ENCODE results near the gene OR1L6. TPM values are rescaled to one million over a fixed set of nuclear protein-coding genes. Genes with fewer than 3 reads are reported as not detected.

OR1L6 gene, protein sequence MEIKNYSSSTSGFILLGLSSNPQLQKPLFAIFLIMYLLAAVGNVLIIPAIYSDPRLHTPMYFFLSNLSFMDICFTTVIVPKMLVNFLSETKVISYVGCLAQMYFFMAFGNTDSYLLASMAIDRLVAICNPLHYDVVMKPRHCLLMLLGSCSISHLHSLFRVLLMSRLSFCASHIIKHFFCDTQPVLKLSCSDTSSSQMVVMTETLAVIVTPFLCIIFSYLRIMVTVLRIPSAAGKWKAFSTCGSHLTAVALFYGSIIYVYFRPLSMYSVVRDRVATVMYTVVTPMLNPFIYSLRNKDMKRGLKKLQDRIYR
- total RNA-seq = not detected
- long read RNA-seq = 0 reads

DNA sequence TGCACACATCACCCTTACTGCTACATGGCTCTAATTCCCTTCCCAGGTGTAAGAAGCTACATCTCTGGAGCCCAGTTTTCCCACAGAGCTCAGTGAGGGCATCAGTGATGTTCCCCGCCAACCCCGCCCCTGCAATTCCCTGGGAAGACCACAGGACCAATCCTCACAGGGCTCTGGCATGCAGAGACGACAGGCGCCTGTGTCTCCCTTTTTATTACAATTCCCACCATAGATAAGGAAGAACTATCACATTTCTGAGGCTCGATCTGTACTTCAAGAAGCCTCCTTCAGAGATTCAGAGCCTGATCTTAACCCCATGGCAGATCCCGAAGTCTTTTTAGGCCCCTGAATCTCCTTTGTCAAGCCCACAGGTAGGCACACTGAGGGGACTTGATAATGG, at the start of gene OR1L6:
TSS of gene OR1L6 (plus strand) at position 301 of the 400 bp plus-strand sequence. CDS start 7,545 bp downstream, outside the sequence.
- intact Hi-C loops (cut with DNase I) = no loop called here
- DNase-seq (no peak), ATAC-seq (no peak)

DNA sequence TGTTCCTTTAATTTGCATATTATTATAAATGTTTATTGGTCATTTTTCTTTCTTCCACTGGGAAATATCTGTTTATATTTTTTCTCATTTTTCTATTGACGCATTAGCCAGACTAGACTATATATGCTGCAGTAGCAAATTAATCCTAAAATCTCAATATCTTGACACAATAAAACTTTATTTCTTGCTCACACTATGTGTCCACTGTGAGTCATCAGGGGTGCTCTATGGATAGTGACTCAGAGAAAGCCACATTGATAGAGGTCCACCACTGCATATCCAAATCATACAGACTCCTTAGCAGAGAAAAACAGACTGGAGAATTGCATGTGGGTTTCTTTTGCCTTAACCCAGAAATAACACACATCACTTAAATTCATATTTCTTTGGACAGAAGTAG, 46.4 kb upstream of the OR1L6 start:
- ATAC-seq = no peak
- no peak for DNase-seq
- intact Hi-C loops (cut with DNase I) = no loop called here

DNA sequence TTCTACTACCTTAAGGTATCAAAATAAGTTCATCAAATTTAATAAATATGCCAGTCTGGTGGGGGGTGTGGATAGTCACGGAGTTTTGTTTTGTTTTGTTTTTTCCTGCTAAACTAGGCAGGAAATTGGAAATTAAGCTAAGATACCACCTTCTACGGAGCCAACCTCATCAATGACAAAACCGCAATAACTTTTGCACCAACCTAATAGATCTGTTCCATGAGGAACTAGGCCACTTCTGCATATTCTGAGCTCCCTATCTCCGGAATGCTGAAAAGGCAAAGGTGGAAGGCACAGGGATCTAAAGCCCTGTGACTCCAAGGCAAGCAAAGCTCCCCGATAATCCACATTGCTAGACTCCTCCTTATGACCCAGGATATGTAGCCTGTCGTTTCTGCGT, 24.1 kb upstream of the OR1L6 start:
- no peak for ATAC-seq
- no peak for DNase-seq
- intact Hi-C loops (cut with DNase I) = no loop called here

DNA sequence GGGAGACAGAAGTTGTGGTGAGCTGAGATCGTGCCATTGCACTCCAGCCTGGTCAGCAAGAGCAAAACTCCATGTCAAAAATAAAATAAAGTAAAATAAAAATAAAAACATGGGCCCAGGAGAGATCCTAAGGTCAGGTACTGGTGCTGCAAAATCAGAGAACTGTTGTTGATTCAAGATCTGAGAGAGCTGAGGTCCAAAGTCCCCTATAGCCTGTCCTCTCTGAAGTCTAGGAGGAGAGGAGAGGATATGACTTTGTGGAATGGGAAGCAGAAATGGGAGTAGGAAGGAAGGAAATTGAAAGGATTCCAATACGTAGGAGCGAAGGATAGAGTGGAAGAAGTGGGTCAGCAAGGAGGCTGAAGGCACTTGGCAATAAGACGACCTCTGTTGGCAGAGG, 22.9 kb upstream of the OR1L6 start:
- intact Hi-C loops (cut with DNase I) = no loop called here
- ATAC-seq (no peak), DNase-seq (no peak)

DNA sequence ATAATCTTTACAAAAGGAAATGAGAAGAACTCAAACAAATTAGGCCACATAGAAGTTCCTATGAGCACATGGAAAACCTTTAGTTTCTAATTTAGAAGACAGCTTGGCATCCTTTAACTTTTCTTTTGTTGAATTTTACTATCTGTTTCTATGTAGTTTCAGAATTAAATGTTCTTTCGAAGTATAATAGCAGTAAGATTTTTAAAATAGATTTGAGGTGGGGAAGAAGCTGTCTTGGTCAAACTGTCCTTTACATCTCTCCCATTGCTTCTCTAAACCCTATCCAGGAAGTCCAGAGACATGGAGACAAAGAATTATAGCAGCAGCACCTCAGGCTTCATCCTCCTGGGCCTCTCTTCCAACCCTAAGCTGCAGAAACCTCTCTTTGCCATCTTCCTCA, 18.4 kb upstream of the OR1L6 start, which contains the start of gene OR1L4:
TSS of gene OR1L4 (plus strand) at position 301 of the 400 bp plus-strand sequence. CDS start at position 301, 0 bp downstream.
- no peak for DNase-seq
- no peak for ATAC-seq
- intact Hi-C loops (cut with DNase I) = no loop called here

DNA sequence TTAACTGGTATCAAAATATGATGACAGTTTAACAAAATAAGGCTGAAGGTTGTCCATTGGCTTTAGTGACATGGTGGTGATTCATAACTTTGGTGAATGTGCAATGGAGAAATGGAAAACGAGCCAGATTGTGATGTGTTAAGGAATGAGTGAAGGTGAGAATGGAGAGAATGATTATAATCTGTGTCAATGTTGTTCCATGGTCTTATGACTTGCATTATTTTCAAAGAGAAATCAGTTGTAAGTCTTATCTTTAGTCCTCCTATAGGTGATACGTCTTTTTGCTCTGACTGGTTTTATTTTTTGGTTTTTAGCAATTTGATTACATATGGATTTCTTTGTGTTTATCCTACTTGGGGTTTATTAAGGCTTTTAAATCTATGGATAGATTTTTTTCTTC, 12.7 kb downstream of the OR1L6 start:
- no peak for DNase-seq
- no peak for ATAC-seq
- intact Hi-C loops (cut with DNase I) = no loop called here

DNA sequence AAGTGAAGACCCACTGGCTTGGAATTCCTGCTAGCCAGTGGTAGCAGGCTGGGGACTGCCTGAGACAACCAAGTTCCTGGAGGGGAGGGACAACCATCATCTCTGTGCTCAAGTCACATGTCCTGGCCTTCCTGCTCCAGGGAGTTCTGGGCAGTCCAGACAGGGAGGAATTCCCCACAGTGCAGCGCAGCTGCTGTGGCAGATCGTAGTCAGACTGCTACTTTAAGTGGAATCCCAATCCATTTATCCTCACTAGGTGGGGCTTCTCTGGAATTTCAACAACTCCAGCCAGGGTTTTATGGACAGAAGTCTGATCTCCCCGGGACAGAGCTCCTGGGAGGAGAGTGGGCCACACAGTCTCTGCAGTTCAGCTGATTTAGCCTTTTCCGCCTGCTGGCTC, 25.7 kb downstream of the OR1L6 start:
- intact Hi-C loops (cut with DNase I) = no loop called here
- DNase-seq = no peak
- ATAC-seq = no peak

DNA sequence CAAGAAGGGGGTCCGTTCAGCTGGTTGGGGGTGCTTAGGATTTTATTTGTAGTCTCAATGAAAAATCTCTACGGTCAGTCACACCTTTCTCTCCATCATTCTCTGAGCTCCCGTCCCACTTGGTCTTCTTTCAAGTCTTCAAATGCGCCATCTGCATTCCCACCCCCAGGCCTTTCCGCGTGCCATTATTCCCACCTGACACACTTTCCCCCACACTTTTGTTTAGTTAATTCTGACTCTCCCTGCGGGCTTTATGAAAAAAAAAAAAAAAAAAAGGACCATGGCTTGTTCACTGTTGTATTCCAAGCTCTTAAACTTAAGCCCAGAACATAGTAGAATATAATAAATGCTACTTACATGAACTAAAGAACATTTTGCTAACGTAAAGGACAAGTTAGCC, 34.9 kb downstream of the OR1L6 start:
- intact Hi-C loops (cut with DNase I) = no loop called here
- ATAC-seq = no peak
- DNase-seq = no peak

DNA sequence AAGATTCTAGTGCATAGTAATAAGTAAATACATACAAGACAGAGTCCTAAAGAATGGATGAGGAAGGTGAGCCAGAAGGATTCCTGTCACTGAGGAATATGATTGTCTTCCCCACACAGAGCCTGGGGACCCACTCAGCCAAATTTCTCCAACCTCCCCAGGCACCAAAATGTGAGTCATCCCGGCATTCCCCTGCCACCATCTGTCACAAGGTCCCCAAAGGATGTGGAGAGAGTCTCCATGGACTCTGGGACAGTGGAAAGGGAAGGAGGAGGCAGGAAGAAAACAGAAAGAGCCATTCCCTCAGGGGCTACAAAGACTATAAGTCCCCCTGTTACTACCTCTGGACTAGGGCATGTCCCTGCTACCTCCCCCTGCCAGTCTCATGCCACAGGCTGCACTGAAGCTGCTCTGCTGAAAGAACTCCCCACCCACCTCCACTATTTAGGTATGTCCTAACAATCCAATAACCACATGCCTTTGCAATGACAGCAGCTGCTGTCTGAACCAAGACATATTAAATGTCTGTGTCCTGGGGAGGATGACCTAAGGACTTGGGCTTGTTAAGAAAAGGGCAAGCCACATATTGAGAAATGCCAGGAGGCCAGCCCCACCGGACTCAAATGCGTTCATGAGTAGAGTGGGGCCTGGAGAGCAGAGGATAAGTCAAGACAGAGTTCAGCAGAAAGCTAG, 36.0 kb downstream of the OR1L6 start:
- ATAC-seq (no peak), DNase-seq (no peak)
- intact Hi-C loops (cut with DNase I) = no loop called here

DNA sequence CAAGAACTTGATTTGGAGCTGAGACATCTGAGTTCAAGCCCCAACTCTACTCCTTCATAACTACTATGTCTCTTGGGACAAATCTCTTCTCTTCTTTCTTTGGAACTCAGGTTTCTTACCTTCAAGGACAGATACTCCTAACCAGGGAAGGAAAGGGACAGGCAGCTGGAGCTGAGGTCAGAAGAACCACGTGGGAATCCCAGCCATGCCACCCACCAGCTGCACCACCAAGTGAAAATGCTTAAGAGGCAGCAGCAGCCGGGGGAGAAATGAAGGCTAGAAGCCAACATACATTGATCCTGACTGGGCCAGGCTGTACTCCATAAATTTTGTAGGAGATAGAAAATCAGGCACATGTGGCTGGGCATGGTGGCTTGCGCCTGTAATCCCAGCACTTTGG, 37.1 kb downstream of the OR1L6 start:
- intact Hi-C loops (cut with DNase I) = no loop called here
- DNase-seq (no peak), ATAC-seq (no peak)

DNA sequence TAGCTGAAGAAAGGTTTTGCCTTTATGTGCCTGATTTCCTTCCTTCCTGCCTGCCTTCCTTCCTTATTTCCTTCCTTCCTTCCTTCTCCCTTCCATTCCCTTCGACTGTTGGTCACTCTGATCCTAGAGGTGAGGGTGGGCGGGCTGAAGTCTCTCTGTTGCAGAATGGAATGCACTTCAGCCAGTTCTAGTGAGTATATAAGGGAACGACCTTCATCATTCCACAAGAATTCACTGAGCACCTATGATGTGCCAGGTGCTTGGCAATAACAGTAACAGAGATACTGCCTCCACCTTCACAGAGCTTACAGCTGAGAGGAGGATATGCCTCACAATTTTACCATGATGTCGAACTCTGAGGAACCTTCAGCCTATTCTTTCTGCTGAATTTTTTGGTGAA, 37.9 kb downstream of the OR1L6 start:
- intact Hi-C loops (cut with DNase I) = no loop called here
- DNase-seq (no peak), ATAC-seq (no peak)

DNA sequence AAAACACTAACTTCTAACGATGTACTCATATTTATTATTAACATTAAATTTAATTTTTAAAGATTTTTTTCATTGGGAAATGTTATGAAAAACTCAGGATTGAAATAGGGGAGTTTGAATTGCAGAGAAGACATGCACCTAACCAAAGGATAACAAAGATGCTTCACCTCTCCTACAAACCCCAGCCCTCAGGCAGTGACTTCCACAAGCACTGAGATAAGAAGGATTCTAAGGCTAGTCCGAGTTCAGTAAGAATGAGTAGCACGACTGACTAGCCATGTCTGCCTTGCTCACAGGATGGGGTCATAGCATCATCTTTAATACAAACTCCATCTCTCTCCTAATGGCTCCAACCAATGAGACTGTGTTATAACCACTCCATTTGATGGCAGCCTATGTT, 39.6 kb downstream of the OR1L6 start:
- no peak for DNase-seq
- intact Hi-C loops (cut with DNase I) = no loop called here
- ATAC-seq = no peak

DNA sequence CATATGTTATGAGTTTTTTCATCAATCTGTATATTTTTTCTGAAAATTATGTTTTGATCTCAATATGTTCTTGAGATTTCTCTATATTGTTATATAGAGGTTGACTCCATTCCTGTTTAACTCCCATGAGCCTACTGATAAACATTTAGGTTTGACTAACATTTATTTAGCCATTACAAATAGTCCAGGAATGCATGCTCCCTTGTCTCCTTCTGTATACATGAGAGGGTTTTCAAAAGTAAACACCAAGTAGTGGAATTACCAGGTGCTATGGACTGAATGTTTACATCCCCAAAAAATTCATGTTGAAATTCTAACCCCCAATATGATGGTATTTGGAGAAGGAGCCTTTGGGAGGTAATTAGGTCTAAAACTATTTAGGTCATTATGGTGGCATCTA, 43.2 kb downstream of the OR1L6 start:
- ATAC-seq (no peak), DNase-seq (no peak)
- intact Hi-C loops (cut with DNase I) = no loop called here

DNA sequence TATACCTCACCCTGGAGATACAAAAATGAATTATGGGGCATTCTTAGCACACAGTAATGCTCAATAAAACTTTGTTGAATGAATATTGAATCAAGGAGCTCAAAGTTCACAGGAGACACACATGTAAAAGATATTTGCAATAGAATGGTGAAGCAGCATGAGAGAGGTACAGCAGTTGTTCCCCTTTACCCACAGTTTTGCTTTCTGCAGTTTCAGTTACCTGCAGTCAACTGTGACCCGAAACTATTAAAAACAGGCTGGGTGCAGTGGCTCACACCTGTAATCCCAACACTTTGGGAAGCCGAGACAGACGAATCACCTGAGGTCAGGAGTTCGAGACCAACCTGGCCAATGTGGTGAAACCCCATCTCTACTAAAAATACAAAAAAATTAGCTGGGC, 44.2 kb downstream of the OR1L6 start:
- DNase-seq = no peak
- intact Hi-C loops (cut with DNase I) = no loop called here
- ATAC-seq = no peak

DNA sequence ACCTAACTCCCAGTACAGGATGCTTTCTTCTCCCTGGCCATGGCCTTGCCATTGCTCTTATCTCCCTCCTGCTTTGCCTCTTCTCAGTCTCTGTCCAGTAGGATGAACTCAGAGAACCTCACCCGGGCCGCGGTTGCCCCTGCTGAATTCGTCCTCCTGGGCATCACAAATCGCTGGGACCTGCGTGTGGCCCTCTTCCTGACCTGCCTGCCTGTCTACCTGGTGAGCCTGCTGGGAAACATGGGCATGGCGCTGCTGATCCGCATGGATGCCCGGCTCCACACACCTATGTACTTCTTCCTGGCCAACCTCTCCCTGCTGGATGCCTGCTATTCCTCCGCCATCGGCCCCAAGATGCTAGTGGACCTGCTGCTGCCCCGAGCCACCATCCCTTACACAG, 46.7 kb downstream of the OR1L6 start, which contains the start of gene OR5C1:
TSS of gene OR5C1 (plus strand) at position 103 of the 400 bp plus-strand sequence. CDS start at position 103, 0 bp downstream.
- ATAC-seq = no peak

DNA sequence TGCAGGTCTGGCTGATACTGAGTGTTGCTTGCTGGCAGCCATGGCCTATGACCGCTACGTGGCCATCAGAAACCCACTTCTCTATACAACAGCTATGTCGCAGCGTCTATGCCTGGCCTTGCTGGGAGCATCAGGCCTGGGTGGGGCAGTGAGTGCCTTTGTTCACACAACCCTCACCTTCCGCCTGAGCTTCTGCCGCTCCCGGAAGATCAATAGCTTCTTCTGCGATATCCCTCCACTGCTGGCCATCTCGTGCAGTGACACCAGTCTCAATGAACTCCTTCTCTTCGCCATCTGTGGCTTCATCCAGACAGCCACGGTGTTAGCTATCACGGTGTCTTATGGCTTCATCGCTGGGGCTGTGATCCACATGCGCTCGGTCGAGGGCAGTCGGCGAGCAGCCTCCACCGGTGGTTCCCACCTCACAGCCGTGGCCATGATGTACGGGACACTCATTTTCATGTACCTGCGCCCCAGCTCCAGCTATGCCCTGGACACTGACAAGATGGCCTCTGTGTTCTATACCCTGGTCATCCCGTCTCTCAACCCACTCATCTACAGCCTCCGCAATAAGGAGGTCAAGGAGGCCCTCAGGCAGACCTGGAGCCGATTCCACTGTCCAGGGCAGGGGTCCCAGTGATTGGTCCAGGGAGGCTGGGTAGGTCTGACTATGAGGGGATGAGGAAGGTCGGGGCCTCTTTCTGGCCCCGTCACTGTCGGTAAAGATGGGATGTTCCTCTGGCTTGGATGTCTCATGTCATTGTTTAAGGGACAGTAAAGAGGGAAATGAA, 47.3 kb downstream of the OR1L6 start:
- intact Hi-C loops (cut with DNase I) = loop anchor here in 1 of 2 donors (10.0 kb wide), 1 partner anchor 395 kb away; no protein-coding TSS in a partner anchor
- ATAC-seq = no peak
- DNase-seq = no peak

More for the DNA sequence above, 46.7 kb downstream of the OR1L6 start, which contains the start of gene OR5C1:
- intact Hi-C loops (cut with DNase I) = no loop called here
- DNase-seq = no peak

DNA sequence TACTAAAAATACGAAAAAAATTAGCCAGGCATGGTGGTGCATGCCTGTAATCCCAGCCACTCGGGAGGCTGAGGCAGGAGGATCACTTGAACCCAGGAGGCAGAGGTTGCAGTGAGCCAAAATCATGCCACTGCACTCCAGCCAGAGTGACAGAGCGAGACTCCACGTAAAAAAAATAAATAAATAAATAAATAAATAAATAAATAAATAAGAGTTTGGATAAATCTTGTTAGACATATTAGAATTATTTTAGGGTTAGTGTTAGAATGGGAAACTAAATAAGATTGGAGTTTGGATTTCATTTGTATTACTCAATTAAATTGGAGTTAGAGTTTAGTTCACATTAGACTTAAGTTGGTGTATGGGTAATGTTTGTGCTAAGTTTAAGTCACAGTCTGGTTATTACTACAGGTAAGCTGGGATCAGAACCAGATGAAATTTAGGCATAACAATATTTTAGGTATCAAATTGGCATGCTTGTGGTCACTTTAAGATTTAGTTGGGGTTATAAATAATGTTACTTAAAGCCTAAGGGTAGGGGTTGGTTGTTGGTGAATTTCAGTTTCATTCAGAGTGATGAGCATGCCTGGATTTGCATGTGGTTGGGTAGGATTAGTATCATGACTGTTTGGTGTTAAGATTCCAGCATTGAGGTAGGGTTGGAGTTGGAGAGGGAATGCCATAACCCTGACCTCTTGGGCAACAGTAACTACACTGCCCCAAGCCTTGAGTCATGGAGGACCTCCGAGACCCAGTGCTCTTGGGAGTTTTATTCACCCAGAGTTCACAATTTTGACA, 50.0 kb downstream of the OR1L6 start:
- no peak for DNase-seq
- no peak for ATAC-seq
- intact Hi-C loops (cut with DNase I) = loop anchor here in 1 of 2 donors (10.0 kb wide), 1 partner anchor 397 kb away; no protein-coding TSS in a partner anchor

DNA sequence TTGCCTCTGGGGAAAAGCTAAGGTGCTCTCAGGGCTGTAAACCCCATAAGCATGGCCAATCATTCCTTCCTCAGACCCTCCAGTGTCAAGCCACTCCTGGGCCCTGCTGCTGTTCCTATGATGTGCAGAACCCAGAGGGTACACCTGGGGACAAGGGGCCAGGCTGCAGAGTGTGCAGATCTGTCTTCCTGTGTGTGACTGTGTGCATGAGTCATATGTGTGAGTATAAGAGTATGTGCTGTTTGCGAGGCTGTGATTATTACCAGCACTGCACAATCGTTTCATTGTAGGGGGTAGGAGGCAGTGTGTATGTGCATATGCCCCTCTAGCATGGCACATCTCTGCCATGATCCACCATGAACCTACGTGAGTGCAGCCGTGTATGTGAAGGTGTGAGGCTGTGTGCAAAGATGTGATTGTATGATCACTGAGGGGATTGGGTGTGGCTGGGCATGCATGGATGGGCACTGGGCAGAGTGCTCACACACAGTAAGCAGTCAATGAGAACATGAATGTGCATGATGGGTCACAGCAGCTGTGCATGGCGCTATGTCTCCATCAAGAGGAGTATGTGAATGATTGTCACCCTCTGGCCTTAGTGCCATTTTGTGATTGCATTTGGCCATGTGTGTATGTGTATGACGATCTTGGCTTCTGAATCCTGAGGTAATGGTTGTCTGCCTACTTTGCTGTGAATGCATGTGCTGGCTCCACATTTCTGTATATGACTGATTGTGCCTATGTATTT, 55.4 kb downstream of the OR1L6 start:
- DNase-seq (no peak), ATAC-seq (no peak)
- intact Hi-C loops (cut with DNase I) = loop anchor here in 1 of 2 donors (10.0 kb wide), 1 partner anchor 403 kb away; no protein-coding TSS in a partner anchor

Data from left cardiac atrium (tissue), 4 donors.